ENCODE results near the gene MAGED1.
A peak's percentile ranks its signal among the peaks of the same experiment; 100 is the strongest.

The MAGED1 gene, protein sequence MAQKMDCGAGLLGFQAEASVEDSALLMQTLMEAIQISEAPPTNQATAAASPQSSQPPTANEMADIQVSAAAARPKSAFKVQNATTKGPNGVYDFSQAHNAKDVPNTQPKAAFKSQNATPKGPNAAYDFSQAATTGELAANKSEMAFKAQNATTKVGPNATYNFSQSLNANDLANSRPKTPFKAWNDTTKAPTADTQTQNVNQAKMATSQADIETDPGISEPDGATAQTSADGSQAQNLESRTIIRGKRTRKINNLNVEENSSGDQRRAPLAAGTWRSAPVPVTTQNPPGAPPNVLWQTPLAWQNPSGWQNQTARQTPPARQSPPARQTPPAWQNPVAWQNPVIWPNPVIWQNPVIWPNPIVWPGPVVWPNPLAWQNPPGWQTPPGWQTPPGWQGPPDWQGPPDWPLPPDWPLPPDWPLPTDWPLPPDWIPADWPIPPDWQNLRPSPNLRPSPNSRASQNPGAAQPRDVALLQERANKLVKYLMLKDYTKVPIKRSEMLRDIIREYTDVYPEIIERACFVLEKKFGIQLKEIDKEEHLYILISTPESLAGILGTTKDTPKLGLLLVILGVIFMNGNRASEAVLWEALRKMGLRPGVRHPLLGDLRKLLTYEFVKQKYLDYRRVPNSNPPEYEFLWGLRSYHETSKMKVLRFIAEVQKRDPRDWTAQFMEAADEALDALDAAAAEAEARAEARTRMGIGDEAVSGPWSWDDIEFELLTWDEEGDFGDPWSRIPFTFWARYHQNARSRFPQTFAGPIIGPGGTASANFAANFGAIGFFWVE

DNA sequence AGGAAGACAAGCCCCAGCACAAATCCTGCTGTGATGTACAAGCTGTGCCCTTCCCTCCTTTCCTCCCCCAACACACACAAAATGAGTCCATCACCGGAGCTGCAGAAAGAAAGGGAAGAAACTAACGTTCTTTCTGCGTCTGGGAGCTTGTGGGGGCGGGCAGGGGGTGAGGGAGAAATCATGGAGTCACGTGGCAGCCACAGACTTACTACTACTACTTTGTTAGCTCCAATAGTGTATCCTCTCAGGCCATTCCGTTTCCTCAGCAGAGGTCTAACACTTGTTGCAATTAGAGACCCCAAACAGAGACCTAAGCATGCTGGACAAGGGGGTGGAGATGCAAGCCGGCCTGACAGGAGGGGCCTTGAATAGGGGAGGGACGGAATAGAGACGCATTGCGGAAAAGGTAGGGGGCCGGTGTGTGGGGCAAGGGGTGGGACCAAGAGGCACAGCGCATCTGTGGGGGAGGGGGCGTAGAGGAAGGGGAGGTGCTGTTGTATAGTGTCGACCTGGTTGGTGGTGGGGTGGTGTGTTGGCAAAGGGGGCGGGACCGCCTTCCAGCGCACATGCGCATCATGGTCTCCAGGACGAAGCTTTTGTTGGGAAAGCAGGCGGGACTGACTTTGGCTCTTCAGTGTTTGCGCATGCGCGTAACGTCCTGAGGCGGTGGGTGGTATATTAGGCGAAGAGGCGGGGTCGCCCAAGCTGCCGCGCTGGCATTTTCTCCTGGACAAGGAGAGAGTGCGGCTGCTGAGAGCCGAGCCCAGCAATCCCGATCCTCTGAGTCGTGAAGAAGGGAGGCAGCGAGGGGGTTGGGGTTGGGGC, at the start of gene MAGED1:
Gene MAGED1, plus strand, starts transcription at position 703 of the 825 bp plus-strand sequence. CDS start 682 bp downstream, outside the sequence.
- DNase-seq (ENCODE audit: low spot score), result peak; percentile 85

DNA sequence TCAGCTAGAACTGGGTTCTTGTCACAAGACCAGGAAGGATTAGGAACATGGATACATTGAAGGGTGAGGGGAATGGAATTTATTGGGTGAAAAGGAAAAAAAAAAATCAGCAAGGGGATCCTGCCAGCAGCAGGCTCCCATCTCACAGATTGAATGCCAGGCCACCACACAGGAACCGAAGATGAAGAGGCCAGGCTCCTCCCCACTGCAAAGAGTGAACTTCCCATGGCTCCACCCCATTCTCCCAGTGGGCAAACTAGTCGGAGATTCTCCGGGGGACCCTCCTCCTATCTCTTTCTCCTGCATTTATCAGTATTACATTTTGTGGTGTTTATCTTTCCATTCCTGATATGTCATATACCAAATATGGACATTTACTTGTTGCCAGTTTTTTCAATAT, 46.0 kb upstream of the MAGED1 start:
- no peak for DNase-seq (ENCODE audit: low spot score)

DNA sequence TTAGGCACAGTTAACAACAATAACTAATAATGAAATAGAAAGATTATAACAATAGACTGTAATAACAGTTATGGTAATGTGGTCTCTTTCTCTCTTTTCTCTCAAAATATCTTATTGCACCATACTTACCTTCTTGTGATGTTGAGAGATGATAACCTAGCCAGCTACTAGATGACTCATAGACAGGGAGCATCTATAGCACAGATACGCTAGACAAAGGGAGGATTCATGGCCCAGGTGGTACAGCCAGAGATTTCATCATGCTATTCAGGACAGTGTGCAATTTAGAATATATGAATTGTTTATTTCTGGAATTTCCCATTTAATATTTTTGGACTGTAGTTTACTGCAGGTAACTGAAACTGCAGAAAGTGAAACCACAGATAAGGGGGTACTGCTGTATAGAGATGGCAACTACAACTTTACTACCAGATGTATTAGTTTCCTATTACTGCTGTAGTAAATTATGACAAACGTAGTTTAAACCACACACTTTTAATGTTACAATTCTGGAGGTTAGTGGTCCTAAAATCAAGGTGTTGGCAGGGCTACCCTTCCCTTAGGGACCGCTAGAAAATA, 41.8 kb upstream of the MAGED1 start:
- no peak for DNase-seq (ENCODE audit: low spot score)

DNA sequence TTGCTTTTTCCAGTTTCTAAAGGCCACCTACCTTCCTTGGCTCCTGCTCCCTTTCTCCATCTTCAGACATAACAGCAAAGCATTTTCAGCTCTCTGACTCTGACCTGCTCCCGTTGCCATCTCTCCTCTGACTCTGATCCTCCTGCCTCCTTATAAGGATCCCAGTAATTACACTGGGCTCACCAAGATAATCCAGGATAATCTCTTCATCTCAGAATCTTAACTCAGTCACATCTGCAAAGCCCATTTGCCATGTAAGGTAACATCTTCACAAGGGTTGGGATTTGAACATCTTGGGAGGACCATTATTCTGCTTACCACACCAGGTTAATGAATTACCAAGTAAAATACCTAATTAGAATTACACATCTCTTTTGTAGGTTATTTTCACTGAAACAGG, 41.3 kb upstream of the MAGED1 start:
- DNase-seq (ENCODE audit: low spot score), result peak; percentile 49

DNA sequence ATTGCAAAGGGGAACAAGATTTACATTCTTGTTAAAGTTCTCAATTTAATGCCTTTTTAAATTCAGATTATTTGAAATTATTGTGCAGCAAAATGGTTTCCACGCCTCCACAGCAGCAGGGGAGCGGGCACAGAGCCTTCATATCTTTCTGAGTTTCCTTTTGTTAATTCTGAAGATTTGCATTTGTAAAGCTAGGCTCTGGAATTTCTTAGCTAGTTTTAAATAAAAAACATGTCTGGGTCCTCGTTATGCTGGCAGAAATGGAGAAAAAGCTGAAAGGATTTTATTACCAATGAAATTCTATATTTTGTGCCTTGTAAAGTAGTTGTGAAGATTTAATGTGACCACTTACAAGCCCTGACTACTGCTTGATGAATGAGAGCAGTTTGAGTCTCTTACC, 40.8 kb upstream of the MAGED1 start:
- DNase-seq (ENCODE audit: low spot score), result no peak

DNA sequence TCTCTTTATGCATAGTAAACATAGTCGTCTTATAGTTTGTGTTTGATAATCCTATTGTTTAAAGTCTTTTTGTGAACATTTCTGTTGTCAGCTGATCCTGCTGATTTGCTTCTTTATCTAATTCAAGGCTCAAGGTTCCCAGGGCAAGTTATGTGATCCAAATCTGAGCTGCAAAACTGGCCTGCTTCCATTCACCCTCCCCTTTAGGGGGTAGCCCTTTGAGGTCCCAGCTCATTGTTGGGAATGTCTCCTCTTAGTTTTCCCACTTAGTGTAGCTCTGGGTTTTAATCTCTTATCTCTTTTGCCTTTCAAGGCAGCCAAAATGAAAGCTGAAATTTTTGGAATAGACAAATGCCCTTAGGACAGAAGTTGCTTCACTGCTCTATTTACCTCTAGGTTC, 40.2 kb upstream of the MAGED1 start:
- DNase-seq (ENCODE audit: low spot score), result no peak

DNA sequence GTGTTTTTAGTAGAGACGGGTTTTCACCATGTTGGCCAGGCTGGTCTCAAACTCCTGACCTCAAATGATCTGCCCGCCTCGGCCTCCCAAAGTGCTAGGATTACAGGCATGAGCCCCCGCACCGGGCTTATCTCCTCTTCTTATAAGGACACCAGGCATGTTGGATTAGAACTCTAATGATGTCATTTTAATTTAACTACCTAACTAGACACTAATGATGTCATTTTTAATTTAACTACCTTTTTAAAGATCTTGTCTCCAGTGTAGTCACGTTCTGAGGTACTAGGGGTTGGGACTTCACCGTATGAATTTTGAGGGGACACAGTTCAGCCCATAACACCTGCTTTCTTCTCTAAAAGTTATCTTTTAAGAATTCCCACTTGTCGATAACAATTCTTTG, 37.7 kb upstream of the MAGED1 start:
- no peak for DNase-seq (ENCODE audit: low spot score)

DNA sequence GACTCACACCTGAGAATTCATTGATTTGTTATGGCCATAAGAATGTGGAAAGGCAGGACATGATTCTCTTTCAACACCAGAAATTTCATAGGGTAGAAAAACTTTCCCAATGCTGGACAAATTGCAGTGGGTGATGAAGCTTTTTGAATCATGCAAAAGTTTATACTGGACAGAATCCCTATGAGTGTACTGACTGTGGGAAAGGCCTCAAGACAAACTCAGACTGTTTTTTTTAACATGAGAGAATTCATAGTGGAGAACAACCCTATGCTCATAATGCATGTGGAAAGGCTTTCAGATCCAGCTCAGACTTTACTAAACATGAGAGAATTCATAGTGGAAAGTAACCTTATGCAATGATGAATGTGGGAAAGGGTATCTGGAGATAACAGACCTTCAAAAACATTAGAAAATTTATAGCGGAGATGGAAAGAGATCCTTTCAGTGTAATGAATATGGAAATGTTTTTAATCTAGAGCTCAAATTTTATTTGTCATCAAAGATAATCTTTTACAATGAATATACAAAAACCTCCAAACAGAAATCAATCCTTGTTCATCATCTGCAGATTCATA, 36.2 kb upstream of the MAGED1 start:
- no peak for DNase-seq (ENCODE audit: low spot score)

DNA sequence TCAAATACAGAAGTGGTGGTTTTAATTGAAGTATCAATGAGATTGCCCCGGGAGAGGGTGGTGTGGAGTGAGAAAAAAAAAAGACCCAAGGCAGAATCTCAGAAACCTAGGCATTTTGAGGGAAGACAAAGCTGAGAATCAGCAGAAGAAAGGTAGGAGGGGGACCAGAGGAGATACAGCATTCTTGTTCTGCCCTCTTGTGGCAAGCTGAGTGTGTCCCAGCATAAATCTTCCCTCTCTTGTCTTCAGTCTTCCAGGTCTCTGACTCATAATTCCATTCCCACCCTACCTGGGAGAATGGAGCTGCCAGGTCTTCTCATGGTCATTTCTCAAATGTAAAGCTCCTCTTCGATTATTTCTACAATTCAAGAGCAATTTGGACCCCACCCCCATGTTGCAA, 32.7 kb upstream of the MAGED1 start:
- peak; percentile 58 for DNase-seq (ENCODE audit: low spot score)

DNA sequence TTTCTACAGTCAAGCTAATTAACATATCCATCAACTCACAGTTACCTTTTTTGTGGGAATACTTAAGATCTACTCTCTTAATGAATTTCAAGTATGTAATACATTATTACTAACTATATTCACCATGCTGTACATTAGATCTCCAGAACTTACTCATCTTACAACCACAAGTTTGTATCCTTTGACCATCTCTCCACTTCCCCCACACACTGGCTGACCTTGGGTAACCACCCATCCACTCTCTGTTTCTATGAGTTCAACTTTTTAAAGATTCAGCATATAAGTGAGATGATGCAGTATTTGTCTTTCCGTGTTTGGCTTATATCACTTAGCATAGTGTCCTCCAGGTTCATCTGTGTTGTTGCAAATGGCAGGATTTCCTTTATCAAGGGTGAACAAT, 30.5 kb upstream of the MAGED1 start:
- DNase-seq (ENCODE audit: low spot score), result no peak

DNA sequence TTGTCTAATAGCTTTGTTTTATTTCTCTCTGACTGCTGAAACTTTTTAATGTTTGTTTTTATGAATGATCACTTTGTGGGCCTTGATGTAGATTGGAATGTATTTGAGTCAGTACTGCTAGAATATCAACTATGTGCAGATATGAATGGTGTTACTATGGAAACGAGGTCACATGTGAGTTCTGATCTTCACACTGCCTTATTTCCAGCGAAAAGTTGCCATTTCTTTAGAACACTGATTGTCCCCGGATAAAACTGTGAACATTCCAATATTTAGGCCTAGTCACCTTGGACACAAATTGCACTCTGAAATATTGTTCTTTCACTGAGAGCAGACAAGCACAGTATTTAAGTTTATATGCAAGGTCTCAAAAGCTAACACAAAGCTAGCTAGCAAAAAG, 27.2 kb upstream of the MAGED1 start:
- DNase-seq (ENCODE audit: low spot score), result no peak

DNA sequence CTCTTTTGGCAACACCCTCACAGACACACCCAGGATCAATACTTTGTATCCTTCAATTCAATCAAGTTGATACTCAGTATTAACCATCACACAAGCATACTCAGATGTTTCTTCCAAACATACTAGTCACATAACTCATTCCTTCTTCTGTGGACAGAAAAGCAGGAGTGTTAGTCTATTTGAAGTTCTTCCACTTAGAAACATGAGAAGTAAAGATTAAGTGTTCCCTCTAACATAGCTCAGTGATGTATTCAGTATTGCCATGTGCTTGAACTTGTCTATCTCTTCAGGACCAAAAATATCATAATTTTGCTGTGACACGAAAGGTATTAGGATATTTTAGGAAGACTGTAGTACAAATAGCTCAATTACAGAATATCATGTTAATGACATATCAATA, 25.8 kb upstream of the MAGED1 start:
- DNase-seq (ENCODE audit: low spot score), result no peak

DNA sequence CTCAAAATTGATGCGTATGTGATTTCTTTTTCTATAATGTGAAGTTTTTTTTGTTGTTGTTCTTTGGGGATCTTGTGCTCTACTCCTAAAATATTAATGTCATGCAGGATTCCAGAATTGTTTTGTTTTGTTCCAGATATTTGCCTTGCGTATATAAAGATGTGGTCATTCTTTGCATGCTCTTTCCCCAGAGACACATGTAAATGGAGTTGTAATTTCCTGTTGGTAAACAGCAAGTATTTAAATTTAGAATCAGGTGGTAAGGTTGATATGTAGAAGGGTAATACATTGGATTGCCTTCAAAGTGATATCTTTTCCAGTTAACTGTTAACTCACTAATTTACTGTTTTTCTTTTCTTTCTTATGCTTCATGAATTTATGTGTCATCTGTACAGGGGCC, 23.1 kb upstream of the MAGED1 start:
- DNase-seq (ENCODE audit: low spot score), result no peak

DNA sequence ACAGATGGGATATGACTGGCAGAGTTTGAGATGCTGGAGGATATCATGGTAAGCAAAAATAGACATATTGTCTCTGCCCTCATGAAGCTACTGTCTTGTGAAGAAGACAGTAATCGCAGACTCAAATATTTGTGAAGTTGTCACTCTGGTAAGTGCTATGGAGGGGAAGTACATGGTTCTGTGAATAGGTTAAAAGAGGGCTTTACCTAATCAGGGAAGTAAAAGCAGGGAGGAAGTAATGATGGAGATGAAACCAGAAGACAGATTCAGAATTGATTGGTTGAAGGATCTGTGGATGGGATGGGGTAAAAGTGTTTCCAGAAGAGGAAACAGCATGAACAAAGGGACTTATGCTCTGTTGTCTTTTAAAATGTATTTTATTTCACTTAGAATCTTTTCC, 19.3 kb upstream of the MAGED1 start:
- no peak for DNase-seq (ENCODE audit: low spot score)

DNA sequence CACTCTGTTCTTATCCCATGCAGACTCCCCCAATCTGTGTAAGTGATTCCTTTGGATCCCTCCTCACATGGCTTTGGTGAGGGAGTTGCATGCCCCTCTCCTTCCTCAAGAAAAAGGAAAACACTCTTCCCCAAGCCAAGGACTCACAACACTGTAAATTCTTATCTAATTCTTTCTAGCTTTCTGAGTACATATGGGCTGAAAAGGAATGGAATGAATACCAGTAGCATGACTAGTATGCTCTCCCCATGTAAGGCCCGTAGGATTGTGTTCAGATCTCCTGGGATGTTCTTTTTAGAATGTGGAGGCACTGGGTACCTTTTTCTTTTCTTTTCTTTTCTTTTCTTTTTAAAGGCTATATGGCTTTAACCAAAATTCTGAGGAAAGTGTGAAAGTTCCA, 17.0 kb upstream of the MAGED1 start:
- DNase-seq (ENCODE audit: low spot score), result no peak

DNA sequence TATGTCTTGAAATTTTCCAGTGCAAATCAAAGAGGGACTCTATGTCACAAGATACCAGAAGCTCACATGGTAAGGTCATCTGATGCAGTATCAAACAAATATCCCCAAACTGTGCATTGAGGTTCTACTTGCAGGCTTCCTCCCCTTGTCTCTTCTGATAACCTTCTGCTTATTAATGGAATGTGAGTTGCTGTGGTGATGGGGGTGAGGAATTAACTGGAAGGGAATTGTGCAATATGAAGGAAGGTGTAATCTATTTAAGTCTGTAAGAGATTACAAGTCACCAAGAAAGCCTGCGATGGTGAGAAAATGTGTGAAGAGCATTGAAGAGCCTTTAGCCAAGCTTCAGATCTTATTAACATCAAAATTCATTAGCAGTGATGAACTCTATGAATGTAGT, 15.4 kb upstream of the MAGED1 start:
- no peak for DNase-seq (ENCODE audit: low spot score)

DNA sequence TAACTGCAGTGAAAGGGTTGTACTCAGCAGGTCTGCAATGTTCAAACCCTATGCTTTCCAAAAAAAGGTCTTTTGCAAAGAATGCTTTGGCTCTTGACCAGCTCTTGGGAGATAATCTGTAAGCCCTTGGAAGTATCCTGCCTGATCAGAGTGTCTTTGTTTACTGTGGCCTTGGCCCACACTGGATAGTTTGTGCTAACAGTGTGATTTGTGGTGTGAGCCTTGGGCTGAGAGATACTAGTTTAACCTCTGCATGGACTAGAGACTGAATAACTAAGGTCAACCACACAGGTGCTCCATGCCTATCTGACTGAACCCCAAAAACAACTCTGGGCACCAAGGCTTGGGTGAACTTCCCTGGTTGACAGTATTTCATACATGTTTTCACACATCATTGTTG, 3.6 kb upstream of the MAGED1 start:
- DNase-seq (ENCODE audit: low spot score), result no peak

DNA sequence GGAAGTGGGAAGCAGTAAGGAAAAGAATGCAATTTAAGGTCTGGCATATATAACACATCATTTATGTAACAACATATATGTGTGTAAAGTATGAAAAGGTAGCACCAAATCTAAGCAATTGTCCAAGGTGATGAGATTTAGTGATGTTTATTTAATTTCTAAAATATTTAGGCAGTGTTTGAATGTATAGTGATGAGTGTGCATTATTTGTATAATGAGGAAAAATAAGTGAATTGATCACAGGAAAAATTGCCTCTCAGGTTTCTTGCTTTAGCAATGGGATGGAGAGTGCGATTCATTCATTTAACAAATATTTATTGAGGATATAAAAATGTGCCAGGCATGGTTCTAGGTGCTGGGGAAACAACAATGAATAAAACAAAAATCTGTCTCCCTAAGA, 2.2 kb upstream of the MAGED1 start:
- no peak for DNase-seq (ENCODE audit: low spot score)

DNA sequence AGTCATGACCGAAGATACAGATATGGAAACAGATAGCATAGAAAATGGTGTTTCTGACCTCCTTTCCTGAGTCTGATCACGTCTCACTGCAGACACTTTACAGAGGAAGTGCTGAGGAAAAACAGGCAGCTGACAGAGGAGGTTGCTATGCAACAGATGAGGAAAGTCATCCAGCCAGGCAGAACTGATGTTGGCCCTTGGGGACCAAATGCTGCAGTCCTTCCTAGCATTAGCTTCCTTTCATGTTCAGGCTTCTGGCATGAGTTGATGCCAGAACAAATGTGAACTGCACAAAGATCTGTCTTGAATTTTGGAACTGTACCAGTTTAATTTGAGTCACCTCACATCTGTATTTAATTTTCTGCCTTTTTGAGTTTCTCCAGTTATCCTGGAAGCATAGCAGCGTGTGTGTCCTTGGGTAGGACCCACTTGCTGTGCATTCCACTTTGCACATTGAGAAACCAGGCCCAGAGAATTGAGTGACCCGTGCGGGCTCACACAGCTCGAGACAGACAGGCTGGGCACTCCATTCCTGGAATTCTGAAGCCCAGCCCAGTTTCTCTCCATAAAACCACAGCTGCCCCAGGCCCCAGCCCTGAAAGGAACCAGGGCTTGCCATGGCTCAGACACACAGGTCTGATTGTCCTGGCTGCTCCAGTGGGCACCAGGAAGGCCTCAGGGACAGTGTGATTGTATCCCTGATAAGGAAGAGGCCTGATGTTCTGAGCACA, 1.4 kb upstream of the MAGED1 start:
- DNase-seq (ENCODE audit: low spot score), result no peak

DNA sequence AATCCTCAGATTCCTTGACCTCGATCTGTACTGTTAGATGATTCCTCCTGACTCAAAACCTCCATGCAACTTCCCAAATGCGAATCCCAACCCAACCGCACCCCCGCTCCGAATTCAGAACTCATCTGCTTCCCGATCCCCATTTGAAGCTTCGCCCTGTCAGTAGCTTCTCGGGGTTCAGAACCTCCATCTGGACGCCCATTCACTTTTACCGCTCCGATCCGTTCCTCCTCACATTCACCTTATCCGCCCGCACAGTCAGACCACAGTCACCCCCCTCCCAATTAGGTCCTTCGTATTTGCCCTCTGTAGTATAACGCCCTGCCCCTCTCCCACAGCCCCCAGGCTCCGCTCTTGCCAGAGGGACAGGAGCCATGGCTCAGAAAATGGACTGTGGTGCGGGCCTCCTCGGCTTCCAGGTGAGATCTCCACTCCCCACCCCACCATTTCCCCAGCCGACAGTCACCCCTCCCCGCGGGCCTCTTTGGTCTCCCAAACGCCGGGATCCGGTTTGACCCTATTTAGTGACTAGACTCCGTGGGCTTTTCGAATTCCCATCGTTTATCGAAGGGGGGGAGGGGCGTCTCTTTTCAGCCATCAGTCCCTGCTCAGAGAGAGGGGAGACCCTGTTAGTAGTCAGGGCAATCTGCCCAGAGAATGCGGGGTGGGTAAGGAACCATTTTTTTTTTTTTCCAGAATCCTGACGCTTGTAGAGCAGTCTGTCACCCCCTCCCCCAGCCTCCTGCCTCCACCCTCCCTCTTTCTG, 691 bp downstream of the MAGED1 start:
- DNase-seq (ENCODE audit: low spot score), result peak; percentile 33
